ENCODE measurements around the gene RCOR1. TPM values are rescaled to one million over a fixed set of nuclear protein-coding genes. Genes with fewer than 3 reads are reported as not detected.

RCOR1 gene
- total RNA-seq, 6 experiments from 2014 or later = 24.5 to 27.6 (median 25.1) TPM

GRCh38 chr14:102772781-102773570 is 180.5 kb downstream of the RCOR1 start:
- peak; percentile 28; the same call in 1 of the 2 replicates for TF ChIP-seq CTCF (IDR thresholded peaks at IDR 0.05)
- Mint-ChIP-seq H3K4me3 (no peak overlapping the region), H3K36me3 (ENCODE audit: low read depth) (no peaks in the 10 kb centered on the region), H3K27ac (no peak overlapping the region), H3K27me3 (ENCODE audit: insufficient read depth) (peaks cover 16% of the 10 kb centered on the region), H3K9me3 (no peaks in the 10 kb centered on the region), H3K4me1 (ENCODE audit: low read depth) (peaks cover 23% of the 10 kb centered on the region)
- DNase-seq = no peak

GRCh38 chr14:102774391-102775153 is 182.1 kb downstream of the RCOR1 start:
- Mint-ChIP-seq H3K4me1 (ENCODE audit: low read depth) (peaks cover 34% of the 10 kb centered on the region), H3K36me3 (ENCODE audit: low read depth) (no peaks in the 10 kb centered on the region; the same call in 1 of the 2 replicates), H3K4me3 (peak overlapping the region; percentile 38; the same call in 1 of the 2 replicates), H3K9me3 (no peaks in the 10 kb centered on the region), H3K27ac (peak overlapping the region; percentile 96), H3K27me3 (ENCODE audit: insufficient read depth) (peaks cover 11% of the 10 kb centered on the region)
- TF ChIP-seq CTCF (IDR thresholded peaks at IDR 0.05) = peak; percentile 82
- peak; percentile 70 for DNase-seq

GRCh38 chr14:102775855-102776760 is 183.7 kb downstream of the RCOR1 start:
- Mint-ChIP-seq H3K36me3 (ENCODE audit: low read depth) (peaks cover 5% of the 10 kb centered on the region; the same call in 1 of the 2 replicates), H3K27ac (peak overlapping the region; percentile 81), H3K9me3 (no peaks in the 10 kb centered on the region), H3K4me1 (ENCODE audit: low read depth) (peaks cover 49% of the 10 kb centered on the region), H3K27me3 (ENCODE audit: insufficient read depth) (peaks cover 7% of the 10 kb centered on the region; the same call in 1 of the 2 replicates), H3K4me3 (peak overlapping the region; percentile 62)
- TF ChIP-seq CTCF (IDR thresholded peaks at IDR 0.05) = no peak
- peak; percentile 62 for DNase-seq

GRCh38 chr14:102776761-102777710 is 184.6 kb downstream of the RCOR1 start, which contains the start of gene TRAF3:
TSS of gene TRAF3 (plus strand) at chr14:102777449. CDS start at chr14:102870202, 92,753 bp downstream.
- Mint-ChIP-seq H3K4me3 (peak within 1 kb of the TSS; percentile 89), H3K4me1 (ENCODE audit: low read depth) (peaks cover 49% of the 10 kb centered on the region), H3K36me3 (ENCODE audit: low read depth) (peaks cover 5% of the 10 kb centered on the region; the same call in 1 of the 2 replicates), H3K27me3 (ENCODE audit: insufficient read depth) (no peaks in the 10 kb centered on the region; the same call in 1 of the 2 replicates), H3K9me3 (no peaks in the 10 kb centered on the region), H3K27ac (peak within 1 kb of the TSS; percentile 81)
- TF ChIP-seq CTCF (IDR thresholded peaks at IDR 0.05) = no peak
- peak; percentile 47 for DNase-seq
